DMS79 (cell line): ENCODE results near the gene CASS4.
"Not testable (repeated sequence)": the region's sequence is repeated elsewhere in the genome, so short reads cannot be mapped to it uniquely, and the experiment has no call there.

ENCODE experiments used
- DNase-seq: peaks from one replicate; lab custom pipeline; 2025; lab: John Stamatoyannopoulos, UW

CASS4 gene

GRCh38 chr20:56411759-56412472 lies at the start of gene CASS4:
CASS4 (plus strand) TSS chr20:56412260; CDS start chr20:56412459, 199 bp downstream.
- no peak for DNase-seq

DNA sequence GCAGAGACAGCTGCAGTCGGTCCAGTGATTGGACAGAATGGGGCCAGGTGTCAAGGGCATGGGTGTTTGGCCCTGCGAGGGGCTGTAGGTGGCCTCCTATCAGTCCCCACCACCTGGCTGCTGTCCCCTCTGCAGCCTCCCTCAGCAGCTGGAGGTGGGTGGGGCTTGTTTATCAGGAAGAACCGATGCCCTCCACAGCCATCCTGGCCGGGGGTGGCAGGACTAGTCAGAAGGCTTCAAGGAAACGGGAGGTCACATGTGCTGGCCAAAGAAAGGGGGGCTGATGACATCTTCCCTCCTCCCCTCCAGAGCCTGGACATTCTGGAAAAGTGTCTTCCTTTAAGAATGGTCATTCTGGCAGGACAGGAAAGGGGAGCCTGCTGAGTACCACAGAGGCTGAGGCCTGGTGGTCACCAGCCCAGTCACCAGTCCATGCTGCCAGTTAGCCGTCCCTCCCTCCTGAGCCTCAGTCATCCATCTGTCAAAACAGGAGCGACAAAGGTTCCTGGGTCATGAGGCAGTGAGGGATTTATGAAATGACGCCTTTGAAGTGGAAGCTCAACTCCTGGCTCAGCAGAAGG lies 49.1 kb upstream of the CASS4 start:
- DNase-seq: no peak

DNA sequence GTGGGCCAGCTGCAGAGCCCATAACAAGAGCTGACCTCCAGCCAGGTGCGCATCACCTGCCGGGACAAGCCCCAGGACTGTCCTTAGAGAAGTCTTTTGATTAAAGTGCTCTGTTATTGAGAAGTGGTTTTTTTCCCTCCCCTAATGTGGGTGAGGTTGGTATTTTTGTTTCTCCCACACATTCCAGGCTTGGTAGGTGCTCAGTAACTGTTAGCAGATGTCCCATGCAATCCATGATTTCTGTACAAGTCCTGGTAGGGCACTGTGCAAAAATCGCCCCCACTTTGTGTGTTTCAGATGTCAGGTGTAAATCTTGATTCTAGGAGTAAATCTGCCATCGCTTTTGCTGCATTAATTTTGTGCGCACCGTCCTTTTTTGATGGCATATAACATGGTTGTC lies 48.6 kb upstream of the CASS4 start:
- DNase-seq: no peak

- DNase-seq: no peak
These were observed 43.5 kb upstream of the CASS4 start for GRCh38 chr20:56368351-56369134.

- no peak for DNase-seq
These were observed 42.9 kb upstream of the CASS4 start for GRCh38 chr20:56369179-56369578.

- no peak for DNase-seq
These were observed 40.1 kb upstream of the CASS4 start for GRCh38 chr20:56371977-56372376.

- no peak for DNase-seq
These were observed 39.2 kb upstream of the CASS4 start for GRCh38 chr20:56372850-56373249.

DNA sequence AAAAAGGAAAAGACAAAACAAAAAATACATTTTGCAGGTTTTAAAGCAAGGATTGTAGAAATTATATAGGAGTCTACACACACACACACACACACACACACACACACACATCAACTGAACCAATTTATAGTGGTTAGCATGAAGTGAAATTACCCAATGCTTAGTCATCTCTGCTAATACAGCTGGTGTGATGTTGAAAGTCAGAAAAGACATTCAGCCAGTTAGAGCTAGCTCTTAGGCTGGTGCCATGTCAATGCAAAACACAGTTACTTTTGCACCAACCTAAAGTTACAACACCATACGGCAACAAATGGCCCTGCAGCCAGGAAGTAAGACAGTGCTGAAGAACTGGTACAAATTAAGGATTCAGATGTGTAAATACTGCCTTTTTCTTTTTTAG lies 38.1 kb upstream of the CASS4 start:
- no peak for DNase-seq

DNA sequence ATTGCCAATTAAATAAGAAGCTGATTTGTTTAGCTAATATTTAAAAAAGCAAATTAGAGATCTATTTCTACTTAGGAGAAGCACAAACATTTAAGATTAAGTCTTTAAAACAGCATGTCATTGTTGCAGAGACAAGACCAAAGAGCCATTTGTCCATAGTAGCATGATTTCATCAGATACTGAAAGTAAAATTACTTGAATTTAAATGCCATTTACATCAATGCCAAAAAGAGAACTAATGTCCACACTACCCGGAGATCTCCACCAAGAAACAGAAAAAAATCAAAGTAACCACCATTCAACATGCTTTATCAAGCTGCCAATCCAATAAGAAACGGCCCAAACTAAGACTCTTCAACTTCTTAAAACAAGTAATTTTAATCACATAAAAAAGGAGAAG lies 35.7 kb upstream of the CASS4 start:
- no peak for DNase-seq

DNA sequence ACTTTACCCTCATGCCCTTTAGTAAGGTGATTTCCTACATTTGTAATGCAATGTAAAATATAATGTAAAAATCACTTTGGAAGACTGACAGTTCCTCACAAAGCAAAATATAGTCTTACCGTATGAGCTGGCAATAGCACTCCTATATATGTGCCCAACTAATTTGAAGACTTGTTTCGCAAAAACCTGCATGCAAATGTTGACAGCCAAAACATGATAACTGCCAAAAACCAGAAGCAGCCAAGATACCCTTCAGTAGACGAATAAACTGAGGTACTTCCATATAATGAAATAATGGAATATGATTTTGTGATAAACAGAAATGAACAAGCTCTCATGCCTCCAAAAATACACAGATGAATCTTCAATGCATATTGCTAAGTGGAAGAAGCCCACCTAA lies 33.7 kb upstream of the CASS4 start:
- DNase-seq: no peak

DNA sequence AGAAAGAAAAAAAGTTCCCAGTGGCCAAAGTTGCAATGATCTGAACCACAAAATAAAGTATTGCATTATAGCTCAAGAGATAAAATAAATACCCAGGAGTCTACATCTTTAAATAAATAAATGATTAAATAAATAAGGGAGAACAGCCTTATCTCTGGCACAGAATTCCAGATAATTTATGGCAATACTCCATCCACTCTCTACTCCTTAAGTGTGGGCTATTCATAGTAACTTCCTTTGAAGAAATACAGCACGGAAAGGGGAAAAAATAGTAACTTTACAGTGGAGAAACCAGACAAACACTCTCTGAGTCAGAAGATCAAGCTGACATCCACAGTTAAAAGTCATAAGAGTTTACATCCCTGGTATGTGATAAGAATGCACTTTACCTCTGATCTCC lies 31.7 kb upstream of the CASS4 start:
- DNase-seq: no peak

- DNase-seq: no peak
These were observed 30.6 kb upstream of the CASS4 start for GRCh38 chr20:56381501-56381900.

GRCh38 chr20:56382696-56383095 lies 29.4 kb upstream of the CASS4 start:
- no peak for DNase-seq

DNA sequence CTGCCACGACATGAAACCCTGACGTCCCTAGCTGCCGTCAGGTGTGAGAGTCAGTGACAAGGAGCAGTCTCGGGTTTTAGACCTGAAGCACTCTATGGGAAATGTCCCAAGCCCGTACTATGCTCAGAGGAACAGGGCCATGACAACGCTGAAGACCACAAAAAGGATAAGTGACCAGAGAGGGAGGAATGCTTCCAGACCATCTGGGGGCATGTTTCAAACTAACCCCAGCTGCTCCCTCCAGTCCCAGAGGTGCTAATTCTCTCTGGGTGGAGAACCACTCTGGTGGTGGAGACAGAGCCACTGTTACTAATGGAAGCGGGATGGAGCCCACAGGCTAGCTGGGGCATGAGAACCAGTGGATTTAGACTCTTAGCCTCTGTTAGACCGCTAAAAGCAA lies 28.7 kb upstream of the CASS4 start:
- DNase-seq: no peak

DNA sequence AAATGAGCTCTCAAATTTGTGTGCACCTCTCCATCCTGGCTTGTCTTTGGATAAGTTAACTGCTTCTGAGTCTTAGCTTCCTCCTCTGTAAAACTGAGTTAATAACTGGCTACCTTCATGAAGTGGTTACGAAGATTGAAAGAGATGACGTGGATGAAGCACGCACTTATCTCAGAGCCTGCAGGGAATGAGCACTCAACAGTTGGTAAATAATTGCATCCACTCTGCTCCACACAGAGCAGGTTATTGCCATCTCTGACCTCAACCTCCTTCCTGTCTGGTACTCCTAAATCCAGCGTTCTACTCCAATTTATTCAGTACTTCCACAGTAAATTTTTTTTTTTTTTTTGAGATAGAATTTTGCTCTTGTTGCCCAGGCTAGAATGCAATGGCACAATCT lies 26.9 kb upstream of the CASS4 start:
- DNase-seq: no peak

DNA sequence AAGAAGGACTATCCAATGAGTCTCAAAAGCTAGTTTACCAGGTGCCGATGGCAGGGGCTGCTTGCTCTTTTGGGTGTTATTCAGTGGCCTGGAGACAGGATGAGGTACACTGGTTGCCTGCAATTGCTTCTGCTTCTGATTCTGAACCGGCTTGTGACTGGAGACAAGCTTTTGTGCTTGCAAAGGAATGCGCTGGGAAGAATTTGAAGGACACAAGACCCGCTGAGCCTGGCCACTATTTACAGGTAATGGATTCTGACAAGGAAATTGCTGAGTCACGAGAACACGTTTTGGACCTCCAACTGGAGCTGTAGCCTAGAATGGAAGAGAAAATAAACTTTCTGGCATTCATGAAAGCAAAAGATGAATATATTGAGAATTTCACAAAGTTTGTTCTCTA lies 25.8 kb upstream of the CASS4 start:
- no peak for DNase-seq

DNA sequence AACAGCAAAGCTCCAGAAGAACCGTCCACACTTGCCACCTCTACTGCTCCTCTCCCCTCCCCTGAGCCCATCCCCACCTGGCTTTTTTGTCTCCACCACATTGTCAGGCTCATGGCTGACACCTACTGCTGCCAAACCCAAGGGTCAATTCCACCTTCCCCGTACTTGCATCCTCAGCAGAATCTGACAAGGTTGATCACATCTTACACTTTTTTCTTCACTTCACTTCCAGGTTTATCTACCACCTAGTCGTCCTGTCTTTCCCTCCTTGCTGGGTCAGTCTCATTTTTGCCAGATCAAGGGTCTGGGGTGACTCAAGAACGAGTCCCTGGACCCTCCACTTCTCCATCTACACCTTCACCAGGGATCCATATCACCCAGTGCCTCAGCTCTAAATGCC lies 23.2 kb upstream of the CASS4 start:
- DNase-seq: no peak

DNA sequence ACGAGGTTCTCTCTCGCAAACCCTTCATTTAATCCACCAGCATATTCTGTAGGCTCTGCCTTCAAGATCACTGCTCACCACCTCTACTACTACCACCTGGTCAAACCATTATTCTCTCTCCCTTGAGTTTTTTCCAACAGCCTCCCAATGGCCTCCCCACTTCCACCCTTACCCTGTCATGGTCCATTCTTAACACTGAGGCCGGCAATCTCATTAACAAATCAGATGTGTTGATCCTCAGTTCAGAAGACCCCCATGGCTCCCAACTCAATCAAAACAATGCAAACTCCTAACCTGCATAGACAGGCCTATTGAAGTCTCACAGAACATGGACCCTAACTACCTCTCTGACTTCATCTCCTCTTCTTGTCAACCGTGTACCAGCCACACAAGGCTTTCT lies 22.3 kb upstream of the CASS4 start:
- DNase-seq: no peak

DNA sequence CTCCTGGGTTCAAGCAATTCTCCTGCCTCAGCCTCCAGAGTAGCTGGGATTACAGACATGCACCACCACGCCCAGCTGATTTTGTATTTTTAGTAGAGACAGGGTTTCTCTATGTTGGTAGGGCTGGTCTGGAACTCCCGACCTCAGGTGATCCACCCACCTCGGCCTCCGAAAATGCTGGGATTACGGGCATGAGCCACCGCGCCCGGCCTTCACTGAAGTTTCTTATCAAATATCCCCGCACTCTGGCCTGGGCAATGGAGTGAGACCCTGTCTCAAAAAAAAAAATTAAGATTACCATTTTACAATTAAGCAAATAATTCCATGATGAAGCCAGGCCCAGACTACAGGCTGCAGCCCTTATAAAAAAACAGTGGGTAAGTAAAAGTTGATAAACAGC lies 21.7 kb upstream of the CASS4 start:
- DNase-seq: not testable (repeated sequence)

DNA sequence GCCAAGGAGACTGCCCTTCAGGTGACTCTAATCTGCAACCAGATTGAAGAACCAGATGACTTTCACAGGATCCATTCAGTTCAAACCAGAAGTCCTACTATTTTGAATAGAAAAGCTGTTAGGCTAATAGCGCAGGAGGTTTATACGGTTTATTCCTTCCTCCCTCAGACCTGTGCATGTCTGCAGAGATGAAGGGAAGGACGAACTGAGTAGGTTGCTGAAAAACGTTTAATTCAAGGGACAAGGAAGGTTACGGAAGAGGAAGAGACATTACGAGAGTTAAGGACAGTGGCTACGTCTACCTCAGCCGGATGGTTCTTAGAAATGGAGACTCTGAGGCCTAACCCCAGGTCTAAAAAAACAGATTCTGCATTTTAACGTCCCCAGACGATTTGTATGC lies 21.0 kb upstream of the CASS4 start:
- DNase-seq: no peak

DNA sequence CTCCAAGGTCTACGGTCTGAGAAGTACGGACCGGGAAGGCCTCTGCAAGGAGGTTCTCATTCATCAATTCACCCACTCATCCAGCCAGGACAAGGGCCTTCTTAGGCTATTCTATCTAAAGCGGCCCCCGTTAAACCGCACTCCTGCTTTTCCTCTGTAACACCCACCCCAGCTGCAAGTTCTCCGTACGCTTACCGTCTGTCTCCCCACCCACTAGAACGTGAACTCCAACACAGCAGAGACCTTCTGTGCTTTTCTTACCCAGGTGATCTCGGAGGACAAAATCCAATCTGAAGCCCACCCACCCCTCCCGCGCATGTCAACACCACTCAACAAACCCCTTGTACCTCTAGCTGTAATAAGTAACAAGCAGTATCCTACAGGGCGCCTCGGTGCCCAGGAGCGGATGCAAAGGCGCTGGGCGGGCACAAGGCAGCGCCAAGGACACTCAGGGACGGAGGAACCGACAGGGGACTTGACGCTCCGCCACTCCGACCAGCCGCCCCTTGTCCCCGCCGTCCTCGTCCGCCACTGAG lies 20.4 kb upstream of the CASS4 start:
- DNase-seq: no peak

- peak; percentile 100 for DNase-seq
These were observed 19.8 kb upstream of the CASS4 start, which contains the start of the genes AURKA and CSTF1 for GRCh38 chr20:56392132-56392880. AURKA (minus strand) TSS chr20:56392215; CDS start chr20:56388197, 4,018 bp downstream. CSTF1 (plus strand) TSS chr20:56392645; CDS start chr20:56395553, 2,908 bp downstream.
